WTC11 (cell line): ENCODE measurements around the gene SAE1. TPM values are rescaled to one million over a fixed set of nuclear protein-coding genes. Genes with fewer than 3 reads are reported as not detected.

Source experiments
- ATAC-seq: fragments of 200-7000 bp; cut with Tn5 transposase; 2 replicates; pipeline ENCODE4 v1.10.0; 2021; ENCODE audit warnings: mild to moderate bottlenecking, moderate library complexity
- CTCF ChIA-PET: fragments of 300-600 bp; sonication (Branson Sonifier 250); formaldehyde crosslinking; loops from one replicate; lab custom pipeline; 2021; ENCODE audit warnings: antibody characterized with exemption; lab: Charles Lee
- POLR2A ChIA-PET: fragments of 350-600 bp; sonication (Branson Sonifier 250); formaldehyde crosslinking; loops from one replicate; lab custom pipeline; 2021; ENCODE audit warnings: antibody characterized with exemption; lab: Charles Lee
- DNase-seq: peaks from one replicate; pipeline ENCODE4 v3.0.0; 2021; ENCODE audit warnings: low spot score
- H3K27ac Mint-ChIP-seq: 2 replicates; pipeline ENCODE4 v1.8.0; 2021; ENCODE audit warnings: mixed read lengths
- H3K27me3 Mint-ChIP-seq: 2 replicates; pipeline ENCODE4 v1.8.0; 2021; ENCODE audit warnings: low read depth, mild to moderate bottlenecking, moderate library complexity, mixed read lengths
- H3K36me3 Mint-ChIP-seq: 2 replicates; pipeline ENCODE4 v1.8.0; 2021; ENCODE audit warnings: mixed read lengths
- H3K4me1 Mint-ChIP-seq: 2 replicates; pipeline ENCODE4 v1.8.0; 2022; ENCODE audit warnings: mixed read lengths
- H3K4me3 Mint-ChIP-seq: 2 replicates; pipeline ENCODE4 v1.8.0; 2021; ENCODE audit warnings: mild to moderate bottlenecking, moderate library complexity, mixed read lengths
- H3K9me3 Mint-ChIP-seq: 2 replicates; pipeline ENCODE4 v1.8.0; 2021; ENCODE audit warnings: mixed read lengths
- FOXK1 ChIP-seq: sonication (generic); formaldehyde crosslinking; IDR thresholded peaks from 2 replicates; pipeline ENCODE4 v1.8.0; 2022; ENCODE audit warnings: mild to moderate bottlenecking, moderate library complexity, missing genetic modification reagents
- PRRX2 ChIP-seq: fragments of 250-450 bp; sonication (Bioruptor Pico); IDR thresholded peaks from 2 replicates; pipeline ENCODE4 v1.8.0; 2021; ENCODE audit warnings: mild to moderate bottlenecking
- RORB ChIP-seq: fragments of 250-450 bp; sonication (Bioruptor Pico); IDR thresholded peaks from 2 replicates; pipeline ENCODE4 v1.9.0; 2021; ENCODE audit warnings: mild to moderate bottlenecking
- SP1 ChIP-seq: sonication (generic); formaldehyde crosslinking; conservative IDR thresholded peaks from 2 replicates; pipeline ENCODE4 v1.8.1; 2022; ENCODE audit warnings: missing genetic modification reagents
- USF1 ChIP-seq: sonication (generic); formaldehyde crosslinking; IDR thresholded peaks from 2 replicates; pipeline ENCODE4 v1.8.0; 2022; ENCODE audit warnings: mild to moderate bottlenecking, missing genetic modification reagents
- ZBTB43 ChIP-seq: sonication (generic); formaldehyde crosslinking; IDR thresholded peaks from 2 replicates; pipeline ENCODE4 v1.8.1; 2023; ENCODE audit warnings: mild to moderate bottlenecking, missing genetic modification reagents
- ZNF232 ChIP-seq: sonication (generic); formaldehyde crosslinking; IDR thresholded peaks from 2 replicates; pipeline ENCODE4 v1.8.0; 2022; ENCODE audit warnings: mild to moderate bottlenecking, missing genetic modification reagents
- ZNF281 ChIP-seq: sonication (generic); formaldehyde crosslinking; IDR thresholded peaks from 2 replicates; pipeline ENCODE4 v1.8.0; 2023; ENCODE audit warnings: mild to moderate bottlenecking, missing genetic modification reagents
- ZNF317 ChIP-seq: sonication (generic); formaldehyde crosslinking; IDR thresholded peaks from 2 replicates; pipeline ENCODE4 v1.8.1; 2023; ENCODE audit warnings: low read depth, mild to moderate bottlenecking, moderate library complexity, missing genetic modification reagents, borderline replicate concordance
- ZNF532 ChIP-seq: fragments of 250-450 bp; sonication (Bioruptor Pico); IDR thresholded peaks from 2 replicates; pipeline ENCODE4 v1.9.0; 2021; ENCODE audit warnings: mild to moderate bottlenecking, borderline replicate concordance
- total RNA-seq: library from RNA; stranded (reverse); gene quantifications from 3 replicates; pipeline ENCODE4 v1.2.3, GENCODE V29; 2021

The SAE1 gene
- total RNA-seq, 1 experiment from 2014 or later: 224 TPM

GRCh38 chr19:47253467-47253881, 122.8 kb downstream of the SAE1 start (continued):
- TF ChIP-seq USF1 (CRISPR knock-in tag): no peak
- TF ChIP-seq ZNF532 (CRISPR knock-in tag): no peak
- TF ChIP-seq RORB: no peak
- no peak for TF ChIP-seq ZNF281
- no peak for TF ChIP-seq PRRX2
- TF ChIP-seq ZNF232: no peak
- TF ChIP-seq SP1: no peak
- no peak for TF ChIP-seq FOXK1

- ChIA-PET POLR2A (no interaction called here), CTCF (interaction anchor here (2.2 kb wide), 1 partner anchor 10 kb away, joined by 17 read pairs; no protein-coding TSS in a partner anchor)
- no peak overlapping the region for H3K4me3 Mint-ChIP-seq
- no peak overlapping the region for H3K27ac Mint-ChIP-seq
- H3K9me3 Mint-ChIP-seq: no peaks in the 10 kb centered on the region
- ATAC-seq (no peak), DNase-seq (no peak)
- peaks cover 17% of the 10 kb centered on the region for H3K4me1 Mint-ChIP-seq
- TF ChIP-seq ZNF532 (CRISPR knock-in tag) (no peak), ZBTB43 (CRISPR knock-in tag) (no peak), ZNF317 (CRISPR knock-in tag) (no peak)
- H3K27me3 Mint-ChIP-seq: peaks cover 40% of the 10 kb centered on the region
- H3K36me3 Mint-ChIP-seq: peaks cover 9% of the 10 kb centered on the region
These were observed 123.3 kb downstream of the SAE1 start for GRCh38 chr19:47253970-47254369.
